ENCODE results near the gene SELENON.
"Not testable (repeated sequence)": the region's sequence is repeated elsewhere in the genome, so short reads cannot be mapped to it uniquely, and the experiment has no call there.

GRCh38 chr1:25839808-25840207, 39.8 kb downstream of the SELENON start:
- TF ChIP-seq CTCF, POLR2A (IDR thresholded peaks at IDR 0.05): not testable (repeated sequence)

Data from adrenal gland (tissue), 5 donors.